Erythroblast (primary cell): Measurements from ENCODE around the gene ZNF525.

Source experiments
- GATA1 ChIP-seq: IDR thresholded peaks from 2 replicates; pipeline ENCODE4 v1.6.1; 2011; ENCODE audit warnings: low read depth, mild to moderate bottlenecking, control low read depth, low read length, moderate library complexity
- POLR2A ChIP-seq: IDR thresholded peaks from 2 replicates; pipeline ENCODE4 v1.6.1; 2011; ENCODE audit warnings: mild to moderate bottlenecking, low read length

- TF ChIP-seq POLR2A (no peak), GATA1 (no peak)
Measured at GRCh38 chr19:53389978-53390377, 24.5 kb downstream of the ZNF525 start.
